K562 (cell line): ENCODE results near the gene PRLH. TPM values are rescaled to one million over a fixed set of nuclear protein-coding genes. Genes with fewer than 3 reads are reported as not detected.

ENCODE experiments used
- ATAC-seq: fragments of 200-7000 bp; cut with Tn5 transposase; 3 replicates; pipeline ENCODE4 v1.9.1; 2020; ENCODE audit warnings: moderate library complexity
- Bru-seq: library from RNA; stranded (reverse); fragments of 400-500 nt; gene quantifications from one replicate; lab custom pipeline; 2021; lab: Mats Ljungman, UMichigan
- BruChase-seq, 2 experiments: library from RNA; stranded (reverse); fragments of 400-500 nt; gene quantifications; one replicate each; lab custom pipeline; 2021; lab: Mats Ljungman, UMichigan
- BruUV-seq: library from RNA; stranded (reverse); fragments of 400-500 nt; replicated peaks from 2 replicates; lab custom pipeline; 2021; lab: Mats Ljungman, UMichigan
- CTCF ChIA-PET: fragments of 300-600 bp; formaldehyde crosslinking; extraction: SDS; loops from one replicate; lab custom pipeline; 2021; ENCODE audit warnings: low intra/inter-chr PET ratio; lab: Yijun Ruan, JAX
- POLR2A ChIA-PET: fragments of 300-600, 350-650 bp; sonication (Branson Sonifier 250); formaldehyde crosslinking; extraction: SDS; loops from one replicate; lab custom pipeline; 2021; ENCODE audit warnings: antibody characterized with exemption, inconsistent platforms; lab: Yijun Ruan, JAX
- DNase-seq, 4 experiments: peaks; one replicate each; pipeline versions ENCODE4 v3.0.0 to v3.0.0-alpha.2; 2011 to 2018; ENCODE audit warnings: low spot score in 3 of 4, mixed read lengths in 3 of 4; ENCODE audit errors: extremely low read depth in 1 of 4
- FAIRE-seq: peaks from 2 replicates; lab custom pipeline; 2011; peaks lifted over from hg19 to GRCh38; lab: Jason Lieb, UNC
- H2AFZ ChIP-seq: 2 replicates; pipeline ENCODE4 v1.6.0; 2011; ENCODE audit warnings: low read depth, low read length, control low read depth, inconsistent platforms
- H3K27ac ChIP-seq: fragments of 200-600 bp; 3 replicates; pipeline ENCODE4 v1.8.0; 2011; ENCODE audit warnings: low read depth, mild to moderate bottlenecking, control low read depth, inconsistent platforms, low read length, moderate library complexity, mixed read lengths; ENCODE audit errors: extremely low read depth
- H3K27me3 ChIP-seq, 2 experiments: fragments of 300-600 bp in 1 of 2; 2 replicates in 1 of 2; 3 replicates in 1 of 2; pipeline versions ENCODE4 v1.6.0 to v1.8.0; 2011; ENCODE audit warnings: inconsistent platforms in 2 of 2, low read length in 2 of 2, mild to moderate bottlenecking in 1 of 2, mixed read lengths in 1 of 2, moderate library complexity in 1 of 2; ENCODE audit not compliant: control insufficient read depth in 2 of 2, insufficient read depth in 2 of 2
- H3K36me3 ChIP-seq: fragments of 300-600 bp; 3 replicates; pipeline ENCODE4 v1.8.0; 2011; ENCODE audit warnings: mild to moderate bottlenecking, low read length, inconsistent platforms; ENCODE audit not compliant: control insufficient read depth, insufficient read depth
- H3K4me1 ChIP-seq, 2 experiments: fragments of 200-600 bp in 1 of 2; replicated peaks in 1 of 2; 2 replicates in 1 of 2; 3 replicates in 1 of 2; pipeline versions ENCODE4 v1.5.1 to v1.8.0; 2011; ENCODE audit warnings: inconsistent platforms in 2 of 2, low read length in 2 of 2, mild to moderate bottlenecking in 1 of 2, mixed read lengths in 1 of 2, moderate library complexity in 1 of 2; ENCODE audit not compliant: control insufficient read depth in 2 of 2, insufficient read depth in 2 of 2
- H3K4me2 ChIP-seq: 2 replicates; pipeline ENCODE4 v1.6.1; 2011; ENCODE audit warnings: low read length, control low read depth, inconsistent platforms, mixed read lengths; ENCODE audit not compliant: insufficient read depth
- H3K4me3 ChIP-seq: fragments of 200-600 bp; sonication (generic), shearing (Covaris generic); 2 replicates; pipeline ENCODE4 v1.5.1; 2016; ENCODE audit warnings: control low read depth, inconsistent platforms
- H3K79me2 ChIP-seq: fragments of 200-600 bp; 3 replicates; pipeline ENCODE4 v1.8.0; 2011; ENCODE audit warnings: low read length, inconsistent platforms; ENCODE audit not compliant: control insufficient read depth, insufficient read depth
- H3K9ac ChIP-seq, 2 experiments: 2 replicates each; pipeline versions ENCODE4 v1.6.0 to v1.6.1; 2011; ENCODE audit warnings: low read depth in 2 of 2, low read length in 2 of 2, control low read depth in 1 of 2, inconsistent platforms in 1 of 2, mild to moderate bottlenecking in 1 of 2, mixed read lengths in 1 of 2; ENCODE audit not compliant: insufficient read depth in 1 of 2
- H3K9me1 ChIP-seq: one replicate; pipeline ENCODE4 v1.6.0; 2011; ENCODE audit warnings: inconsistent platforms, mild to moderate bottlenecking, low read length, moderate library complexity; ENCODE audit not compliant: control insufficient read depth, insufficient read depth
- H3K9me3 ChIP-seq: replicated peaks from 2 replicates; pipeline ENCODE4 v1.5.1; 2011; ENCODE audit warnings: low read depth, low read length, inconsistent platforms; ENCODE audit not compliant: control insufficient read depth, insufficient read depth
- H4K20me1 ChIP-seq: replicated peaks from 2 replicates; pipeline ENCODE4 v1.6.1; 2011; ENCODE audit warnings: low read length, inconsistent platforms, mixed read lengths; ENCODE audit not compliant: control insufficient read depth, insufficient read depth
- GATAD2B ChIP-seq: fragments of 450-650 bp; IDR thresholded peaks from 2 replicates; pipeline ENCODE4 v1.6.1; 2017; ENCODE audit warnings: mild to moderate bottlenecking, borderline replicate concordance
- HMG20B ChIP-seq: fragments of 250-450 bp; sonication (Bioruptor Pico); IDR thresholded peaks from 2 replicates; pipeline ENCODE4 v1.5.0; 2021; ENCODE audit warnings: mild to moderate bottlenecking
- IRF2 ChIP-seq: sonication (generic); formaldehyde crosslinking; IDR thresholded peaks from 2 replicates; pipeline ENCODE4 v1.8.1; 2022; ENCODE audit warnings: mild to moderate bottlenecking, missing genetic modification reagents
- NFATC3 ChIP-seq: fragments of 450-650 bp; IDR thresholded peaks from 2 replicates; pipeline ENCODE4 v1.6.1; 2017; ENCODE audit warnings: mild to moderate bottlenecking
- ZNF766 ChIP-seq: fragments of 200-800 bp; sonication (Bioruptor generic); conservative IDR thresholded peaks from 2 replicates; pipeline ENCODE4 v1.6.1; 2016; ENCODE audit warnings: missing genetic modification characterization, missing compliant biosample characterization
- WGBS: fragments of 100-300 bp; shearing (Covaris generic); methylation state at CpG from one replicate; pipeline ENCODE4 v1.1.6; 2016; ENCODE audit warnings: low coverage, mixed read lengths; ENCODE audit not compliant: insufficient coverage; ENCODE audit errors: missing lambda C conversion rate; 5-methylcytosine and 5-hydroxymethylcytosine counted together
- in situ Hi-C: fragments of 300-500 bp; cut with MboI; formaldehyde crosslinking; loops from 4 replicates; pipeline ENCODE4 v1.15.0; 2018; ENCODE audit warnings: inconsistent platforms, mixed read lengths
- intact Hi-C: fragments of 100-400 bp; cut with micrococcal nuclease; formaldehyde crosslinking; loops from 2 replicates; pipeline ENCODE4 v1.14.2; 2022
- long read RNA-seq, 3 experiments: library from polyadenylated mRNA in 2 of 3; library from RNA in 1 of 3; unstranded in 2 of 3; stranded (forward) in 1 of 3; transcript quantifications; one replicate each; pipeline ENCODE4 v2.0.0, GENCODE V29; 2019 to 2022
- polyA minus RNA-seq, 3 experiments: library from RNA; depleted of rRNA, polyadenylated mRNA; stranded (reverse); fragments of >200 nt; gene quantifications; 2 replicates each; pipeline ENCODE4 v1.2.3, GENCODE V29; 2011
- polyA plus RNA-seq, 8 experiments: library from polyadenylated mRNA; depleted of rRNA in 4 of 8; stranded (reverse) in 5 of 8; unstranded in 3 of 8; fragments of >200 nt; fragmentation: Nextera tagmentation in 2 of 8; fragmentation: Illumina TruSeq in 1 of 8; extraction: Ambion mirVana in 2 of 8; extraction: Trizol in 1 of 8; gene quantifications; 2 replicates each; pipeline versions ENCODE4 v1.2.1 to v1.2.3, GENCODE V29; 2011 to 2014; ENCODE audit warnings: inconsistent platforms in 1 of 8, missing spikeins in 1 of 8
- total RNA-seq, 7 experiments: library from RNA; depleted of rRNA in 6 of 7; stranded (reverse); fragments of >200 nt in 6 of 7; fragmentation: Illumina TruSeq in 2 of 7; extraction: Trizol in 2 of 7; gene quantifications; 2 replicates each; pipeline versions ENCODE4 v1.2.1 to v1.2.3, GENCODE V29; 2011 to 2021; ENCODE audit warnings: low replicate concordance in 1 of 7
- TF ChIP-seq, protein P1 (sequence below): fragments of 450-650 bp; IDR thresholded peaks from 2 replicates; pipeline ENCODE4 v1.6.1; 2016; ENCODE audit warnings: antibody characterized with exemption

Gene PRLH, protein sequence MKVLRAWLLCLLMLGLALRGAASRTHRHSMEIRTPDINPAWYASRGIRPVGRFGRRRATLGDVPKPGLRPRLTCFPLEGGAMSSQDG
- total RNA-seq (2011; cell fraction: chromatin; rRNA removed; ENCODE audit: low replicate concordance): not detected in 2 replicates
- not detected in 2 replicates for total RNA-seq (2011; cell fraction: nucleolus; rRNA removed)
- not detected in 2 replicates for total RNA-seq (2011; cell fraction: nucleoplasm; rRNA removed)
- total RNA-seq (2014; rRNA removed) (not detected in 2 replicates), total RNA-seq (2014; rRNA removed; fragmentation: Illumina TruSeq; extraction: Trizol) (not detected in 2 replicates), total RNA-seq (2015; rRNA removed; fragmentation: Illumina TruSeq; extraction: Trizol) (not detected in 2 replicates), total RNA-seq (2021) (not detected in 2 replicates), polyA plus RNA-seq (2011; rRNA removed) (not detected in 2 replicates), polyA plus RNA-seq (2014; fragmentation: Illumina TruSeq; extraction: Trizol) (not detected in 2 replicates), polyA plus RNA-seq (2014; fragmentation: Nextera tagmentation; extraction: Ambion mirVana) (not detected), polyA plus RNA-seq (2014; rRNA removed) (not detected in 2 replicates), polyA minus RNA-seq (2011; rRNA and poly(A)+ RNA removed) (not detected in 2 replicates), Bru-seq, nascent RNA (not detected), BruChase-seq, experiment 1, labeled RNA remaining after a 2-hour chase (not detected), BruChase-seq, experiment 2, labeled RNA remaining after a 6-hour chase (not detected)
- polyA plus RNA-seq (2011; cell fraction: cytosol; rRNA removed): not detected in 2 replicates
- polyA plus RNA-seq (2011; cell fraction: nucleus; rRNA removed): not detected in 2 replicates
- not detected in 2 replicates for polyA plus RNA-seq (2012)
- polyA minus RNA-seq (2011; cell fraction: cytosol; rRNA and poly(A)+ RNA removed): not detected in 2 replicates
- polyA minus RNA-seq (2011; cell fraction: nucleus; rRNA and poly(A)+ RNA removed): not detected in 2 replicates
- long read RNA-seq, experiment 1: 0 reads
- long read RNA-seq, experiment 2: 0 reads
- long read RNA-seq, experiment 3: 0 reads

DNA sequence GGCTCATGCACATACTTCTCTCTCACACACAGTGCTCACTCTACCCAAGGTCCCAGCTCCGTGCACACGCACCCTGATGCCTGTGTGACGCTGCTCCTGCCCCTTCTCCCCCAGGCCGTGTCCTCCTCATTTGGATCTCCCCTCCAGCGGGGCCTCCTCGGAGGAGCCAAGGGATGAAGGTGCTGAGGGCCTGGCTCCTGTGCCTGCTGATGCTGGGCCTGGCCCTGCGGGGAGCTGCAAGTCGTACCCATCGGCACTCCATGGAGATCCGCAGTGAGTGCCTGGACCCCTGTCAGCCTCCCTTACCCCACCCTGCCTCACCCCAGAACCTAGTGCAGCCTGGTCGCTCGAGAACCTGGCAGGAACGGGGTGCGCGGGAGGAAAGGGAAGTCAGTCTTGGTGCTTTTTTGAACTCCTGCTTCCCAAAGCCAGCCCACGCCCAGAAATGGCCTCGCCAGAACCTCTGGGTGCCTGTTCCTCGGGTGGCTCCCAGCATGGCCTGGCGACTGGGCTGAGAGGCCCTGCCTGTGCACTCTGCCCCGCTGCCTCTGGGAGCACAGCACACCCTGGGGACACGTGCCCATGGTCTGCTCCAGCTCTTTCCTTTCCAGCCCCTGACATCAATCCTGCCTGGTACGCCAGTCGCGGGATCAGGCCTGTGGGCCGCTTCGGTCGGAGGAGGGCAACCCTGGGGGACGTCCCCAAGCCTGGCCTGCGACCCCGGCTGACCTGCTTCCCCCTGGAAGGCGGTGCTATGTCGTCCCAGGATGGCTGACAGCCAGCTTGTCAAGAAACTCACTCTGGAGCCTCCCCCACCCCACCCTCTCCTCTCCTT lies at the start of gene PRLH:
Gene PRLH, plus strand, starts transcription at position 174 of the 835 bp plus-strand sequence. Its CDS starts 0 bp downstream, at position 174.
- in situ Hi-C loops: loop anchor here (10.0 kb wide), 1 partner anchor 442 kb away; no protein-coding TSS in a partner anchor
- Histone ChIP-seq H3K4me3 (no peak within 1 kb of the TSS), H2AFZ (no peak within 1 kb of the TSS), H3K79me2 (no peaks in the 10 kb centered on the region), H3K36me3 (no peaks in the 10 kb centered on the region), H3K27ac (no peak within 1 kb of the TSS), H3K4me1 (no peaks in the 10 kb centered on the region; a peak in 1 of 5 replicates), H3K9ac (no peak within 1 kb of the TSS), H3K9me1 (no peaks in the 10 kb centered on the region), H4K20me1 (no peaks in the 10 kb centered on the region), H3K4me2 (no peak within 1 kb of the TSS), H3K27me3 (peaks cover 4 to 30% of the 10 kb centered on the region in 2 experiments; a peak in 4 of 5 replicates), H3K9me3 (no peaks in the 10 kb centered on the region; the same call in 1 of the 2 replicates)
- DNase-seq (no peak), FAIRE-seq (no peak), ATAC-seq (no peak)
- no TSS peak for BruUV-seq
- TF ChIP-seq ZNF766 (CRISPR knock-in tag) (no peak), HMG20B (CRISPR knock-in tag) (no peak), NFATC3 (no peak), GATAD2B (no peak), IRF2 (CRISPR knock-in tag) (no peak)
- TF ChIP-seq, protein P1, sequence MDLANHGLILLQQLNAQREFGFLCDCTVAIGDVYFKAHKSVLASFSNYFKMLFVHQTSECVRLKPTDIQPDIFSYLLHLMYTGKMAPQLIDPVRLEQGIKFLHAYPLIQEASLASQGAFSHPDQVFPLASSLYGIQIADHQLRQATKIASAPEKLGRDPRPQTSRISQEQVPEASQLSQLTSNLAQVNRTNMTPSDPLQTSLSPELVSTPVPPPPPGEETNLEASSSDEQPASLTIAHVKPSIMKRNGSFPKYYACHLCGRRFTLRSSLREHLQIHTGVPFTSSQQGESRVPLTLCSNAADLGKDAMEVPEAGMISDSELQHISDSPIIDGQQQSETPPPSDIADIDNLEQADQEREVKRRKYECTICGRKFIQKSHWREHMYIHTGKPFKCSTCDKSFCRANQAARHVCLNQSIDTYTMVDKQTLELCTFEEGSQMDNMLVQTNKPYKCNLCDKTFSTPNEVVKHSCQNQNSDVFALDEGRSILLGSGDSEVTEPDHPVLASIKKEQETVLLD: no peak
- 2% methylated on average over 18 of the region's 32 CpGs for WGBS
- ChIA-PET POLR2A (interaction anchor here (0.5 kb wide), 1 partner anchor 62 kb away, joined by 3 read pairs; no protein-coding TSS in a partner anchor), CTCF (no interaction called here)
- intact Hi-C loops: no loop called here
